NCI-H2171 (cell line): Measurements from ENCODE around the gene RGS5.
A peak's percentile ranks its signal among the peaks of the same experiment; 100 is the strongest.

Experiments
- DNase-seq: peaks from one replicate; lab custom pipeline; 2025; lab: John Stamatoyannopoulos, UW

RGS5 gene

GRCh38 chr1:163182330-163182949, 20.3 kb downstream of the RGS5 start:
- DNase-seq: no peak

- no peak for DNase-seq
Measured at GRCh38 chr1:163178628-163179027, 24.1 kb downstream of the RGS5 start.

DNA sequence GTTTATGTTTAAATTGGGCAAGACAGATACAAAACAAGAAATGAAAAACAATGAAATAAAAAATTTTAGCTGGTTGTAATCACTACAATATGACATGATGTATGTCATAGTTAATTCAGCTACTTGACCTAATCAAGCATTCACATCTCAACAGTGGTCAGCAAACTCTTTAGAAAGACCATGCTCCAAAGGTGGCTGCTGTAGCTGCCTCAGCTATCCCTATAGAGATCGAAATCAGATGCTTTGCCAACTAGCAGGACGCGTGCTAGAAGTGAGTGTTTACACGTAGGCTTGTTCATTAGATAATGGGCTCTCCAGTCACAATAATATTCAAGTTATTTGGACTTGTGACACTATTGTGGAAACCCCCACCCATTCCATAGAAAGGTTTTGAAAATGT, 25.9 kb downstream of the RGS5 start:
- no peak for DNase-seq

DNA sequence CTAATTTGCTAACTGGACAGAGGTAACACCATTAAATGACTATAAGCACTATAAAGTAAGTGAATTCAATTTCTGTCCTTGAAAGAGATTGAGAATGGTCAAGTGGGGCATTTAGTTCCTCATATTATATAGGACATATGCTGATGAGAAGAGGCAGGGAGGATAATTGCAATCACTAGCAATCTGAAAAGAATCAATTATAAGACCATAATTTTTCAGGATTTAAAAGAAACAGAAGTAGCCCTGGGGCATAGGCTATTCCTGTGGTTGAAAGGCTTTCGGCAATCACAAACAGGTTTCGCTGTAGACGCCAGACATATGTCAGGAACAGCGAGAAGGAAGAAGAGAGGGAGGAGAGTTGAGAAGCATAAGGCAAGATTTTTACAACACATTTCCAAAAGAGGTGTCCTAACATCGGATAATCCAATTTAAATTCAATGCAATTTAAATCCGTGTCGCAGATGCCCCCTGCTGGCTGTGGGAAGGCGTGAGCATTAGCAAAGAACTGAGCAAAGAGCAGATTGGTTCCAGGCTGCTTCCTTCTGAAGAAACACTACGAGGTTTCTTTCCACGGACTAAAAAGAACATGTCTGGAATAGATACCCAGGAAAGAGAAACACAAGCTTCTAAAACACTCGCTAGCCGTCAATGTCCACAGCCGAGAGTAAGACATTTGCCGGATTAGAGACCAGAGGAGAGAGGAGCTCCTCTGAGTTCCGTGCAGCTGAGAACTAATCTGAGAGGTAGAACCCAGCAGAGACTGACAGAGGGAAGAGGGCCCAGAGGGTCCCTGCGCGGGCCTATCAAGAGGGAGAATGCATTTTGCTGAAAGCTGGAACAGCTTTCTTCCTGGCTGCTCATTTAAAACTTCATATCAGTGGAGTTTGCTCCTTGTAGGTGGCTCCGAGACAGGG, 27.9 kb downstream of the RGS5 start:
- DNase-seq: peak; percentile 16

DNA sequence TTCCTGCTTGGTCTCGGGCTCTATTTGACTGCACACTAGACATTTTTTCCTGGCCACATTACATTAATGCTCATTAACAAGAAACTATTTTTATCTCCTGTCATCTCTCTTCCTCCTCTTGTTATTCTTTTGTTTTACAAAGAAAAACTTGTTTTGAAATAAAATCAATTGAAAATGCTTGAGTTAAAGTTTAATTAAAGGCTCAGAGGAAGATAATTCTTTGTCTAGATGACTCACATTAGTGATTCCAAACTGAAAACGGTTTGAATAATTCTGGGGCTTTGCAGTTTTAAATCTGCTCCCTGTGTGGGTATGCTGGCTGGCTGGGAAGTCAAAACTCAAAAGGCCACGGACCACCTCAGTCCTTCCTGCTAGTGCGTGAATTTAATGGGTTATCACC, 29.6 kb downstream of the RGS5 start:
- DNase-seq: no peak

DNA sequence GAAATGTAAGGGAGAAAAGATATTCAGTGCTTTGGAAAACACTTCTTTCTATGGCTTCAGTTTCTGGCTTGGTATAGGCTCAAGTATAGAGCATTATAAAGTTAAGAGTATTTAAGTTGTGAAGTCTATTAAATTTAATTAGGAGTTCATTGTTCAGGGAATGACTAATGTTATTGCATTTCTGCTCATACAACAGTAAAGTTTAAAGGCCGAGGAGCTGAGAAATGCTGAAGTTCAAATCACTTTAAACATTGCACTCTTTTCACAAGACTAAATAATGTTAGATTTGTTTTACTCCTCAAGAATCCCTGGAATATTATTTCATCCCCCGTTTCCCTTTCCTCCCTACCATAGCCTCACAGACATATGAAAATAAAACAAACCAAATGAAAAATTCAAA, 30.1 kb downstream of the RGS5 start:
- DNase-seq: no peak

- DNase-seq: no peak
Measured at GRCh38 chr1:163171826-163172225, 30.9 kb downstream of the RGS5 start.

DNA sequence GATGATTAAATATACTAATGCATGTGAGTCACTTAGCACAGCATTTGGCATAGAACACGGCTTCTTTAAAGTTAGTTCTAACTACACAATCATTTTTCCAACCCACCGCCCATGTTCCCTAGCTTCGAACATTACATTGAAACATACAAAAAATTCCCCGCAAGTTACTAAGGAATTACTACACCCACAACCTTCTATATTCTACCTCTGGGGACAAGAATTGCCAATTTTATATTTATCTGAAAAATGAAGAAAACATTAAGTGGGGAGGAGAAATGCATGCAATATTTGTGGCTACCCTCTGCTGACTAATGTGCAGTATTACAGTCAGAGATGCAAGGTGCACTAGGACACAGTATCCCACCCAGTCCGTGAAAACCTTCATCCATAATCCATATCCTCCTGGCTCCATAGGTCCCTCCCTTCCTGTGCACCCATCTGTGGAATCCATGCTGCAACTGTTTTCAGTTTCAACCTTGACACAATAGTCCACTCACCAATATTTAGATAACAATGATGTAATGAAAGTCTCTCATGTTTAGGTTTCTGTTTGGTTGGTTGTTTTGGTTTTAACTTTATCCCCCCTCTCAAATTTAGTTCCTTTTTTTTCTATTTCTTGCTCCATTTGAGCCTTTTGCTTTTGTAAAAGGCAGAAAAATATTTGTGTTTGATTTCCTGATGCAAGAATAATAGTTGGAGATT, 31.6 kb downstream of the RGS5 start:
- DNase-seq: no peak

- no peak for DNase-seq
Measured at GRCh38 chr1:163170331-163170730, 32.4 kb downstream of the RGS5 start.

DNA sequence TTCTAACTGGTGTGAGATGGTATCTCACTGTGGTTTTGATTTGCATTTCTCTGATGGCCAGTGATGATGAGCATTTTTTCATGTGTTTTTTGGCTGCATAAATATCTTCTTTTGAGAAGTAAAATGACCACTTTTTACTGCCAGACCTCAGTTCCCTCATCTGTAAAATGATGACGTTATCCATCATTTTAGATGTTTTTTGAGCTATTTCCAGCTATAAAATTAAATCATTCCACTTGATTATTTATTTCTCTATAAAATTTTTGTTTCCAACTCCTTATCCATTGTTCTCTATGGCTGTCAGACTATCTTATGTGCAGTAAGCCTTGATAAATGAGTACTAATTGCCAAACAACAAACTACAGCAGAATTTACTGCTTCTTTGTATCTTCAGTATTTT, 33.2 kb downstream of the RGS5 start:
- no peak for DNase-seq

GRCh38 chr1:163168053-163168452, 34.7 kb downstream of the RGS5 start:
- no peak for DNase-seq

DNA sequence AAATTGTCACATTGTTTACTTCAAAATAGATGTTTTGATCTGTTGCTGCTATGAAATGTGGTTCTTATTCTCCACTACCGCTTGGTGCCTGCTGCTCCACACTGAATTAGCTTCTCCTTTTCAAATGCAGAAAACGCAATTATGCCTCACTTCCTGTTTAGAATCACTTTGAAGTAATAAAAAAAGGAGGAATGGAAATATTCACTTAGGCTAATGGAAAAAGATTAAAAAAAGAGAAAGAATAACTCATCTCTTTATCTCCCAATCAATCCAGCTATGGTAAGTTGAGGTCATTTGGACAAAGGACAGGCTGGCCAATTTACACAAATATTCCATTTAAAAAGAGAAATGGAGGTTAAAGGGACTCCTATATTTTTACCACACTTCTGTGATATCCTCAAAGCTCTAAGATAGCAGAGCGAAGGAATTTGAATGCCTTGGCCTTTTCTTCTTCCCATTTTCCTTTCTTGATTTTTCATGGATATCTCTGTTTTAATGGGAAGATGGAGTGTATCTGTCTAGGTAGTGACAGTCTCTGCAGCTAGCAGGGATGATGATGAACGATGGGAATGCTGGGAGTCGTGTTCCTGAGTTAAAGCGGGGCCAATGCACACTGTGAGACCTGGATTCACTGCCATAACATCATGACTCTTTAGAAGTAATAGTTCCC, 35.7 kb downstream of the RGS5 start:
- DNase-seq: no peak

GRCh38 chr1:163165119-163165518, 37.6 kb downstream of the RGS5 start:
- DNase-seq: no peak

GRCh38 chr1:163163881-163164582, 38.7 kb downstream of the RGS5 start:
- no peak for DNase-seq

DNA sequence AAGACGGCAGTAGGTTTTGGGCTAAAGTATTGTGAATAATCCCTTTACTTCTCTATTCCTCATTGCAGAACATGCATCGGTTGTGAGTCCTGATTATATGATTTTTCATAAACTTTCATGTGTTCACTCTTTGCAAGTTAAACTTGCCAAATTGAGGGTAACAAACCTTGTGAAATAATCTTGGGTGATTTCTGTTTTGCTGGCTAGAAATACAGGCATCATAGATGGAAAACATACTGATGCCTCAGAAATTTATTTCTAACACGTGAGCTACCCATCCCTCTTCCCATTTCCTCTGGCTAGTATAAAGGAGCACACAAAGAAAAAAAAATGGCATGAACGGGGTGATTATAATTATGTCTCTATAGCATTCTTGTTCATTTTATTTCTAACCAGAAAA, 39.6 kb downstream of the RGS5 start:
- no peak for DNase-seq

GRCh38 chr1:163162381-163162914, 40.3 kb downstream of the RGS5 start:
- no peak for DNase-seq

- no peak for DNase-seq
Measured at GRCh38 chr1:163161841-163162240, 40.9 kb downstream of the RGS5 start.

GRCh38 chr1:163161337-163161736, 41.4 kb downstream of the RGS5 start:
- DNase-seq: no peak

- DNase-seq: no peak
Measured at GRCh38 chr1:163155606-163156005, 47.1 kb downstream of the RGS5 start.

DNA sequence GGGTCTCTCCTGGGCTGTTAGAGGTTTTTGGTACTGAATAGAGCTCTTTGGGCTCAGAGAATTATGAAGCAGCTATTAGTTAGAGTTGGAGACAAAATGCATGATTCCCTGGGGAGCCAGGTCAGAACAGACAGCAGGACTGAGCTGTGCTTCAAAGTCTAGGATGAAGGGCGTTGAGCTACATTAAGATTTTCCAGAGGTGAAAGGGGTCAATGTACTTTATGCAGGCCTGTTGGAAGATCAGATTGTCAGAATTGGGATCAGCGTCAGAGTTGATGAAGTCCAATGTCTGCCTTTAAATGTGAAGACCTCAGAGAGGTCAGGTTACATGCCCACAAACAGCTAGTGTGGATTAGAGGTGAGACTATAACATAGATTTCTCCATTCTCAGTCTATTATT, 53.8 kb downstream of the RGS5 start:
- no peak for DNase-seq

GRCh38 chr1:163147019-163147418, 55.7 kb downstream of the RGS5 start:
- DNase-seq: no peak

DNA sequence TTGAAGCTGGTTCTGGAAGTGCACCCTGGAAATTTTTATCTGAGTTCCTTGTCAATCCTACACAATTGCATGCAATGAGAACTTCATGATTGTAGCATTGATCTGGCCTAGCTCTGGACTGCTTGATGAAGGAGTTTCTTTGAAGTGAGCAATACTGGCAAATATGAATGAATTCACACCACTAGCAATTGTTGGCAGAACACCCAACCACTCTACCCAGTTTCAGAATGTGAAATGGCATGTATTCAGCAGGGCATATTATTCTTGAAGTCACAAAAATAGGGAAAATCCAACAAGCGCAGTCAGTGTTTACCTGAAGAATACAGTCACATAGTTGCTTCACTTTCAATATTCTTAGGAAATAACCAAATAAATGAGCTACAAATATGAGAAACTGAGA, 57.3 kb downstream of the RGS5 start:
- no peak for DNase-seq
